Activated CD4-positive, CD25-positive, alpha-beta regulatory T cell treated with anti-CD3 and anti-CD28 coated beads, Interleukin-2, amount 50 U/mL, for 16 hours (primary cell): ENCODE data around the gene ATP11C.
A peak's percentile ranks its signal among the peaks of the same experiment; 100 is the strongest.
"Not testable (repeated sequence)": the region's sequence is repeated elsewhere in the genome, so short reads cannot be mapped to it uniquely, and the experiment has no call there.

Experiments
- DNase-seq: peaks from one replicate; pipeline ENCODE4 v3.0.0-alpha.2; 2020; ENCODE audit warnings: low read depth, low spot score

ATP11C gene

DNA sequence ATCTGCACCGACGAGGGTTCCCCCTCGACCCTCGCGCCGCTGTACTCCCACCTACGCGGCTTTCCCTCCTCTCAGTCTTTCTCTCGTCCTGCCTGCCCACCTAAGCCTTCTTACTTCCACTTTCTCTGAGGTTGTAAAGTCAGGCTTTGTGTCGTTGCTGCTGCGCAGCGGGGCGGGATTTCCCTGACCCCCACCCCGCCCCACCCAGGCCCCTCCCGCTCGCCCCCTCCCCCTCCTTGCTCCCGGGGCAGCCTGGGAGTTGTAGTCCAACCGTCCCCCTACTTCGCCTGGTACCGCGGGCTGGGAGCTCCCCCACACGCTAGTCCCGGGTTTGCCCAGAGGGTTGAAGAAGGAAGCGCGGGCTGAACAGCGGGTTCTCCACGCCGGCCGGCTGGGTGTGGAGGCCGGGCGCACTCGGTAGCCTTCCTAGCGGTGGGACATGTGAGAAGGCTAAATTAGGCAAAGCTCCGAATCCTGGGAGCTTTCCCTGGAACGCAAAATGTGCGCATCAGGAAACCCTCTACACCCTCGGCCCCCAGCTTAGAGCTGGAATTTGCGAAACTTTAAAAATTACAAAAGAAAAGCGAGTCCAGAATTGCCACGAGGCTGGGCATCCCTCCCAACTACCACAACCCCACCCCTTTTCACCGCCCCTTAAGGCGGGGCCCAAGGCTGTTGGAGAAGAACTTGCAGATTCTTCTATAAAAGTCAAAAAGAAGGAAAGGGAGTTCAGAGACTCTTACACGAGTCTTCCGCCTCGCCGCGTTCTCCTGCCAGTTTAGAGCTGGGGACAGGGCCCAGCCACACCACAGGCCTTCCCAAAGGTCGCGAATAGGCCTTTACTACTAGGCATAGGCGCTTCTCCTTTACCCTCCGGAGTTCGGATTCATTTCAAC, at the start of gene ATP11C:
Gene ATP11C, minus strand, starts transcription at position 153 of the 896 bp plus-strand sequence. CDS start 1,011 bp downstream, outside the sequence.
- DNase-seq = peak; percentile 58

DNA sequence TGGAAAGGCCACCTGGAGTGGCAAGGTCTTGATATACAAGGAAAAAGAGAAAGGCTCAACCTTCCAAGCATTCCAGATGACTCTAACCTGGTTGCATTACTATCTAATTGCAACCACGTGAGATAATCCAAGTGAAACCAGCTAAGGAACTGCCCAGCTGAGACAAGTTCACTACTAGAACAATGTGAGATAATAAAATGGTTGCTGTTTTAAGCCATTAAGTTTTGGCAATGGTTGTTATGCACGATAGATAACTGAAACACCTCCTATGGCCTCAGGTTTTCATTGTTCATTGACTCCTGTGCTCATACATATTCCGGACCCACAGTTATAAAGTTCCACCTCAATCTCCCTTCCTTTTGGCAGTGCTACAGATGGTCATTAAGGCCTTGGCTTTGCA, 41.6 kb upstream of the ATP11C start:
- DNase-seq = no peak

DNA sequence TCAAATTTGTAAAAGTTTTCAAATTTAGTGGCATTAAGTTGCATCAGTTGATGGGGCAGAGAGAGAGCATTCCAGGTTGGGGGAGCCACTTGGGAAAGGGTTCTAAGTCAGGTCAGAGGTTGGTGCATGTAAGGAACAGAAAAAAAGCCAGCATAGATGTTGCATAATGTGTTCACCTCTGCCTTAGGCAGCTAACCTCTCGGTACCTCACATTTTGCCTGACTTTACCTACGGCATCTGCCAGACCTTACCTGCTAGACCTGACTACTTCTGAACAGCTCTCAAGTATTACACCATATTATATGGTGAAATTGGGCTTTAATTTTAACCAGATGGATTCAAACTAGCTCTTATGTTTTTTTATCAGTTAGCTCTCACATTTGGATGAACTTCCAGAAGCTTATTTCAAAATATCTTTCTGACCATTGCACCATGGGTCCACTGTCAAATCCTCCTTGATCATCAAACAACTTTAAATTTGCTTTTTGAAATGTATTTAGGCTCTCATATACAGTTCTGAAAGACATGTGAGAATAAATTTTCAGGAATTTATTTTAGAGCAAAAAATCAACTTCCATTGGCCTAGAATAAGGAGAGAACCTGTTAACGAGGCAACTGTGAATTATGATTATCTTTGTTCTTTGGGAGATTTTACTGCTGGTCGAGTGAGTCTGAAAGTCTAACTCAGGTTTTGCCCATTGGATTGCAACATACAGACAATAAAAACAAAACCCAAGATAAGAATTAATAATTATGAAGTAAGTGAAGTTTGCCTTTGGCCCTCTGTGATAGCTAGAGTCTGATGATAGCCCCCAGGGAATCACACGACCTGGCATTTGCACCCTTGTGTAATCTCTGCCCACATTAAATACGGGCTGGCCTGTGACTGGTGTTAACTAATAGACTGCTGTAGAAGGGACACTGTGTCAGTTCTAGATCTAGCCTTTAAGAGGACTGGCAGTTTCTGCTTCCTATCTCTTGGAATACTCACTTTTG, 40.1 kb upstream of the ATP11C start:
- no peak for DNase-seq

DNA sequence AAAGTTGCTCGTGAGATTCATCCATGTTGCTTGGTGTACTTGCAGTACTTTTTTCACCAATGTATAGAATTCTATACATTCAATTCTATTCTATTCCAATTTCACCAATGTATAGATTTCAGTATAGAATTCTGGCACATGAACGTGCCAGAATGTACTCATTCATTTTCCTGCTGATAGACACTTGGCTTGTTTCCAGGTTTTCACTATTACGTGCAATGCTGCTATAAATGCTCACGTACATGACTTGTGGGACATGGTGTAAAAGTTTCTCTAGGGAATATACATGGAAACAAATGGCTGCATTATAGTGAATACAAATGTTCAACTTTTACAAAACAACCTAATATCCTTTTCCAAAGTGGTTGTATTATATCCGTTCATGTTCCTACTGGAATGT, 39.3 kb upstream of the ATP11C start:
- no peak for DNase-seq

DNA sequence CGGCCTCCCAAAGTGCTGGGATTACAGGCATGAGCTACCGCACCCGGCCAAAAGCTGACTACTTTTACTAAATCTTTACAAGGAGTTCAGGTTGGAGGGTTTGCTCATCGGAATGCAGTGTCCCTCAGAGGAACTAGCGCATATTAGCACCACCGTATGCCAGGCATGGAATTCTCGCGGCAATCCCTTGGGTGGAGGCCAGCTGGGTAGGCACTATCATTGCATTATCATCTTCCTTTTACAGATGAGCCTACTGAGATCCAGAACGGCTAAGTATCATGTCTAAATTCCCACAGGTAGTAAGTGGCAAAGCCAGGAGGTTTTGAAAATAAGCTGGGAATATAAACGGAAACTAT, 38.5 kb upstream of the ATP11C start:
- DNase-seq = no peak

DNA sequence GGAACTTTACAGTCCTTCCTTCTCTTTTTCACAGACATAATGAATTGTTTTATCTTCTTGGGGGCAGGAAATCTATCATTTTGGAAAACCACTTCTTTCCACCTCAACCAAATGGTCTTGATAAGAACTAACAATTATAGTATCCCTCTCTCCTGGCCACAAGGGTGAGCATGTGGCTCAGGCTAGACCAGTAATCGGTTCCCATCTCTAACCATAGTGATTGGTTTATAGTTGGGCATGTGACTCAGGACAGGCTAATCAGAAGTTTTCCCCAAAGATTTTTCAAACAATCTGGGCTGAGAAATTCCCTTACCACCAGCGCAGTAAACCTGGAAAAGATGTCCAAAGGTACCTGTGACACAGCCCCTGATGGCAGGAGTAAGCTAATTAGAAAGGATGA, 36.4 kb upstream of the ATP11C start:
- no peak for DNase-seq

DNA sequence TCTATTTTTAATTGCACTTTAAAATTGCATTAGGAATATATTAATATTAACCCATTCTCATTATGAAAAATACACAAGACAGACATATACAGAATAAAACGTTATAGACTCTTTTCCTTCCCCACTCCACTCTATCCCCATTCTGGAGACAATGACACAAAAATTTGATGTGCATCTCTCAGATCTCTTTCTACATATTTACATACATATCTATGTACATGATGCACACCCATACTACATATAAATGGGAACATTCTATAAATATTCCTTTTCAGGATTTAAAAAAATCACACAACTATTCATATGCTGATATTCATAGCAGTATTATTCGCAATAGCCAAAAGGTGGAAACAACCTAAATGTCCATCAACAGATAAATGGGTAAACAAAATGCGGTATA, 34.9 kb upstream of the ATP11C start:
- DNase-seq = no peak

DNA sequence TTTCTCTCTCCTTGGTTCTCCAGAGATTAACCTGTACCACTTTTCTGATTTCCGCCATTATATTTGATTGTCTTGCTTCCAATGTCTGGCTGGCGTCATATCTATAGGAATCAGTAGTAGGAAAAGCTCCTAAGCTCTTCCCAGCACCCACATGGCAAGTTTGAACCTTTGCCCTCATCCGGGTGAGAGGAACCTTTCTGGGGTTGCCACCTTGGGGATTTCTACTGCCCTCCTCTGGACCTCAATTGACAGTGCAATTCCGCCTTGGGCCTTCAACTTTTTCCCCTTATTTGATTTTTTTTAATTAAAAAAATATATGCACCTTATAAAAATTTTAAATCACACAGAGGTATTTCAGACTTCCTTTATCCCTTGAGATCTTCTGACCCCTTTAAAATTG, 34.4 kb upstream of the ATP11C start:
- no peak for DNase-seq

DNA sequence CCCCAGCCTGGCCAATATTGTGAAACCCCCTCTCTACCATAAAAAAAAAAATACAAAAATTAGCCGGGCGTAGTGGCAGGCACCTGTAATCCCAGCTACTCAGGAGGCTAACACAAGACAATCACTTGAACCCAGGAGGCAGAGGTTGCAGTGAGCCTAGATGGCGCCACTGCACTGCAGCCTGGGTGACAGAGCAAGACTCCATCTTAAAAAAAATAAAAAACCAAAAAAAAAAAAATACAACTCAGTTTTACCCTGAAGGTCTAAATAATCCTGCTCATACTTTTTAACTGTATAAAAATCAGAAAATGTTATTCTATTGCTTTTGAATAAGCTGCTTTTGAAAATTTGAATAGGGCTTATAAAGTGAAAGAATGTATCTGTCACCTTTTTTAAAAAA, 33.3 kb upstream of the ATP11C start:
- DNase-seq = not testable (repeated sequence)

DNA sequence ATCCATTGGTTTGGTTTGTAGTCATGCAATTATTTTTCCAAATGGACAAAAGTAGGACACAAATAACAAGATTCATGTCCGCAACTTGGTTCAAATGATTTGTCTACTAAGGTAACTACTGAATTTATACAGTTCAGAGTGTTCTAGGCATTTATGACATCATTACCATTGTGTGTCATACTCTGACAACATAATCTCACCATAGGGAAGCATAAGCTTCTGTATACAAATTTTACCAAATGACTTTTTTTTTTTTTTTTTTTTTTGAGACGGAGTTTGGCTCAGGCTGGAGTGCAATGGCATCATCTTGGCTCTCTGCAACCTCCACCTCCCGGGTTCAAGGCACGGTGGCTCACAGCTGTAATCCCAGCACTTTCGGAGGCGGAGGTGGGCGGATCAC, 32.6 kb upstream of the ATP11C start, which contains the start of gene CXorf66:
Gene CXorf66, minus strand, starts transcription at position 101 of the 400 bp plus-strand sequence. Its CDS starts 25 bp downstream, at position 76.
- DNase-seq = no peak

DNA sequence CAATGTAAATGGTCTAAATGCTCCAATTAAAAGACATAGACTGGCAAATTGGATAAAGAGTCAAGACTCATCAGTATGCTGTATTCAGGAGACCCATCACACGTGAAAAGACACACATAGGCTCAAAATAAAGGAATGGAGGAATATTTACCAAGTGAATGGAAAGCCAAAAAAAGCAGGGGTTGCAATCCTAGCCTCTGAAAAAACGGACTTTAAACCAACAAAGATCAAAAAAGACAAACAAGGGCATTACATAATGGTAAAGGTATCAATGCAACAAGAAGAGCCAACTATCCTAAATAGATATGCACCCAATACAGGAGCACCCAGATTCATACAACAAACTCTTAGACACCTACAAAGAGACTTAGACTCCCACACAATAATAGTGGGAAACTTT, 28.2 kb upstream of the ATP11C start:
- not testable (repeated sequence) for DNase-seq

DNA sequence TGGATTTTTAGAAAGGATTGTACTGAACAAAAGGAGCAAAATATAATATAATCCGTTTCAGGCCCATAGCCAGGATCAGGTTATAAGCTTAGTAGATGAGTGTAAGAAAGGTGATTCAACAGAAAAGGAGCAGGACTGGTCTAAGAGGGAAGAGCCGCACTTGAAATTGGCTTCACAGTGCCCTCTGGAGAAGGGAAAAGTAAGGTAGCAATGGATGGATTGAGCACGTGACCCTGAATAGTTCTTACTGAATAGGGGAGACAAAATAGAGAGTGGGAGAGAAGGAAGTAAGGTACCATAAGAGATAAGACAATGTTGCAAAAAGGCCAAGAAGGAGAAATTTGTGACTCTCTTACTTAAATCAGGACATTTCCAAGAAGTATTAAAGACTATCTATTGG, 16.9 kb upstream of the ATP11C start:
- no peak for DNase-seq

DNA sequence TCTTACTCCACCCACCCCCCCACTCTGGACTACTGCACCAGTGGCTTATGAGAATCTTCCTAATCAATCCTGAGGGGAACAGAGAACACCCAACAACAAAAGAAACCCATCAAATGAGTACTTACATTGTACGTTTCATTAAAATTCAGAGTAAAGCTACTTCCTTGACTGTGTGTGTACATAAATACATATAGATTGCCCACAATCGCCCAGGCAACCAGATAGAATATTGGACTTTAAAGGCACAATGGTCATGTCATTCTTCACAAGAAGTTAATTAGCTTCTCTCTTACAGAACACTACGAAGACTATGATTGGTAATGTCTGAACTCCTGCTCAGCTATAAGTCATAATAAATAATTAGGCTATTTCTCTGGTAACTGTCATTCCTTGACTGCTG, 12.2 kb upstream of the ATP11C start:
- no peak for DNase-seq

DNA sequence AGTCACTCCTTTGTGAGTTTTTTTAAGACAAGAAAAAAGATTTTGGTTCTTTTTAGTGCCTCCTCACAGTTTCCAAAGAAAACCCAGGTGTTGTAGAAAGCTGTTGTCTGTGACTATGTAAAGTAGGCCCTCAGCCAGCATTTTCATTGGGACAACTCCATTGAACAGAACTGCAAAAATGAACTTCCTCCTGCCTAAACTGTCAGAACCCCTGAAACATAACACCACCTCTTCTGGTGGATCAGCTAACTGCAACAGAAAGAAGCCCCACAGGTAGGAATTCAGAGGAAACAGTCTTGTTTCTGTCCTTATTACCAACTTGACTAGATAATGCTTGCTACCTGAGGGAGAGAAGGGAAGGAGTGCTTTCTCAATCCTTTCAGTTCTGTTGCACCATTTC, 3.4 kb upstream of the ATP11C start:
- no peak for DNase-seq

DNA sequence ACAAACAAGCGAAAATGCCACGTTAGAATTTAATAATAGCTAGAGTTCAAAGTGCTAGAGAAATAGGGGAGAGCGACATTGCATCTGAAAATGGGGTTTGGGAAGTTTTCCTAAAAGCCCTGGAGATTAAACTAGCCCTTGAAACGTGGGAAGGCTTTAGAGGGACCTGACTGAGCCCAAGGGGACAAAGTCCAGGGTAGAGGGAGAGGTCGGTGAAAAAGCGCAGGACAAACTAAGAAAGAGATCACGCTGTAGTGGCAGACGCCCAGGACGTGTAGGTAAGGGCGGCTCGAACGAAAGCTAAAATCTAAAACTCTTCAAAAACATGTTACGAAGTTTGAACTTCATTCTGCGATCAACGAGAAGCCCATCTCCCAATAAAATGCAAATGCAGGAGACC, 1.1 kb upstream of the ATP11C start:
- no peak for DNase-seq

DNA sequence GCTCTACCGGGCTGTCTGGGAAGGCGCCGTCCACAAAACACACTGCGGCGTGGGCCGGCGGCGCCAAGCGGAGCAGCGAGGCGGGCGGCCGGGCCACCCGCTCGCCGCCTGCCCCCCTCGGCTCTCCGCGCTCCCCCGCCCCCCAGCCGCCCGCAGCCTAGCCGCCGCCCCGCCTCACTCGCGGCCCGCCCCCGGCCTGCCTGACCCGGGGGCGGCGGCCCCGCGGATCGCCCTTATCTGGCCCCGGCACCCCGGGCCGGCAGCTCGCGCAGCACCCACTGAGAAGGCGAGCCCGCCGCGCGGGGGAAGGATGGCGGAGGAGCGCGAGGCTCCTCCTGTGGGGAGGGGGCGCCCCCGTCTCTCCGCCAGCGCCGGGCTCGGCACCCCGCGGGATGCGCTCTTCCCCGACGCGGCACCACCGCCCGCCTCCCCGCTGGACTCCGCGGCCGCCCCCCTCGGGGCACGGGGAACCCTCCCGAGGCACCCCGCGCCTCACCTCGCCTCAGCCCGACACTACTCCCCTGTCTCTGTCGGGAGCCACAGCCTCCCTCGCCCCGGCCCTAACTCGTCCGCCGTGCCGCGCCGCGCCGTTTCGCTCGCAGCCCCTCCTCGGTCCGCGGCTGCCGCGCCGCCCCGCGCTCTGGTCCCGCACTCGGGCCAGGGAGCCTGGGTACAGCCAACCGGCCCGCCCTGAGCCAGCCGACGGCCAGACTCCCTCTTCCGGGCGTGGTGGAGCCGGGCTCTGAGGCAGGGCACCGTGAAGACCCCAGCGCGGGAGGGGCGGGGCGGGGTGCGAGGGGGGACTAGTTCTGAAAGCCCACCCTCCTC, 566 bp downstream of the ATP11C start:
- DNase-seq = no peak

DNA sequence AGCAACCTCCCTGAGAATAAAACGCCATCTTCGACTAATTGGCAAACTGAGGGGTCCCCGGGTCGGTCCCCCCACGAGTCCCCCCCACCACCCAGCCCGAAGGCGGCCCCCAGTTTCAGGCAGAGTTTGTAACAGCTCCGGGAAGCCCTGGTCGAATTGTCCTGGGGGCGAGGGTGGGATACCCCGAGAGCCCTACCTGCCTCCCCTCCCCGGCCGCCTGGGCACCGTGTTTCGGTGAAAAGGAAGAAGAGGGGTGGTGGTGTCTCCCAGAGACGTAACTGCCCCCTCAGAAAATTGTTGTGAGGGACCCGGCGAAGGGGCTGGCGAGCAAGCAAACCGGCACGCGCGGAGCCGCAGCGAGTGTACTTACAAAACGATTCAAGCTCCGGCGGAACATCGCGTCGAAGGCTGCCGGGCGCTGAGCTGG, 1.2 kb downstream of the ATP11C start:
- DNase-seq = no peak

DNA sequence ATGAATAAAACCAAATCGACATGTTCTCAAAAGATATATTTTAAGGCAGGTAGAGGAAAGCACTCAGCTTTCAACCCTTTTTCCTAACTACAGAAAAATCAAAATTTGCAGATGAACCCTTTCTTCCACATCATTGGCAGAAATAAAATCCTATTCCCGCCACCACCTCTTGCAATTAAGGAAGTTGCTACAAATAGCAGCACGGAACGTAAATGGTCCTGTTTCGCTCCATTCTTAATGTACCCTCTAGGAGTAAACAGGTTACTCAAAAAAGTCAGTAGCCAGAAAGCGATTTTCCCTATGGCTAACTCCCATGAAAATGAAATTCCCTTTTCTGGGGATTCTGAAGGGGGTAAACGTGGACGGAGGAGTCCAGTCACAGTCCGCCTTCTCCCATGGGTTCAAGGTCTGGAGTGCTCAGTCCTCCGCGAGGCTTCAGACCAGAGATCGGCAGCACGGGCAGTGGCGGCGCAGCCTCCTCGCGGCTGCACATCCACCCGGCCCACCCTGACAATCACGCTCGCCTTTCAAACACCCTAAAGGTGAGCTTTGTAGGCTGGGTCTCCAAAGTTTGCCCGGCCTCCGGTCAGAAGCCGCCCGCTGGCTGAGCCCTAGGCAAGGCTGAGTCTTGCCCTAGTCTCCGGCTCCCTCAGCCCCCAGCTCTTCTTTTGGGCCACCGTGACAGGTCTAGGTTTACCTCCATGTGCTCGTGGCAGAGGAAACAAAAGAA, 1.8 kb downstream of the ATP11C start:
- DNase-seq = no peak

DNA sequence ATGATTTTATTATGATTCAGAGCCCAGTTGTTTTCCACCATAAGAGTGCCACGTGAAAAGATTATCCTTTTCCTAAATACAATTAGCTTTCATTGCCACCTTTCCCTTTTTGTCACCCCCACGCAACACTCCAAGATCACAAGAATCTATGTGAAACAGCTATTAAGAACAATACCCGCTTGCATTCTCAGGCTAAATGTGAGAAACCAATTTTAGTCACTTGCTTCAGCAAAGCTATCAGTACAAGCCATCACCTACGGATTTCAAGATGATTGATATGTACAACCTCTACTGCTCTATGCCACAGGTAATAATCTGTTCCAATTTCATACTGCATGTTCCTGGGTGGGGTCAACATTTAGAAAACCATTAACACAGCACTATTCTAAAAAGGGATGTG, 2.5 kb downstream of the ATP11C start:
- DNase-seq = no peak

DNA sequence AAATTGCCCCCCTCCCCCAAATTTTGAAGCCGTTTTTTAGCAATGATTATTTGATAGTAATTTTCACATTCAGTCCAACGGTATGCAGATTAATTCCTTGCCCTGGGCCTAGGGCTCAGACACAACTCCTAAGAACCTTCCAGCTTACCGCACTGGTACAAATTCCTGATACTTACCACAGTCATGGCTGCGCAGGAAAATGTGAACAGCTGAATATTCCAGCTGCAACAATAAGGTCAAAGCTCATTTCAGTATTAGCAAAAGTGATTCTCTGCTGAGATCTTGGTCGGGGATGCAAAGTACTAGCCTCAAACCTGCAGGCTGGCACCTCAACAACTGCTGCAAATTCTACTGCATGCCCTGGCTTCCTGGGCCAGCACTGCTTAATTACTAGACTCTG, 3.0 kb downstream of the ATP11C start:
- no peak for DNase-seq

DNA sequence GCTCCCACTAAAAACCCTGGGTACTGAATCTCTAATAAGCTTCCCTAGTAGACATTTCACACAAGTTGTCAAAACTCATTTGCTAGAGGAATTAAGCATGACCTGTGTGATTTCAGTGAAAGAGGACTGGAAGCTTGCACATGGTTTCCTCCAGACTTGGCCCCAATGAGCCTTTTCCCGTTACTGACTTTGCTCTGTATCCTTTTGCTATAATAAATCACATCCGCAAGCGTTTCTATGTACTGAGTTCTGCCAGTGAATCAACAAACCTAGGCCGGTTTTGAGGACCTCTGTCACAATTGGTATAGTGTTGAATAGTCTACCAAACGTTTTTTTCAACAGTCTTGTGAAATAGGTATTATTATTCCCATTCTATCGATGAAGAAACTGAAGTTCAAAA, 8.2 kb downstream of the ATP11C start:
- DNase-seq = no peak
